Neural progenitor cell (in vitro differentiated cells): ENCODE measurements around the gene PTPN4.

Experiments used
- EZH2 ChIP-seq: fragments of 200-600 bp; sonication (generic); IDR thresholded peaks from 2 replicates; pipeline ENCODE4 v1.6.1; 2017; ENCODE audit warnings: antibody characterized with exemption, mild to moderate bottlenecking, moderate library complexity
- TF ChIP-seq, protein P1 (sequence below): fragments of 200-600 bp; sonication (generic); IDR thresholded peaks from 2 replicates; pipeline ENCODE4 v1.5.1; 2017; ENCODE audit warnings: antibody characterized with exemption, mild to moderate bottlenecking

DNA sequence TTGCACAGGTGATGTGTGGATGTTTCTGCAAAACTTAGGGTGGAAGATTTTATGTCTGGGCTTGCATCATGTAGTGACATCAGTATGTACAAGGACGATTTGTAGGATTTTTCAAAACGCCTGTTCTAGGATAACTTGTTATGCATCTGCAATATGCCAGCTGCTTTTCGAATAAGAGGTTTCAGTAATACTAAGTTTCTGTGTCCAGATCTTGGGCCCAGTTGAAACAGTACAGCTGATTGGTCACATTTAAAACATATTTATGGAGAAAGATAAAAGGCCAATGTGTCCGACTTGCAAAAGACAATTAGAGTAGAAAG, 1.2 kb downstream of the PTPN4 start:
- TF ChIP-seq, protein P1, sequence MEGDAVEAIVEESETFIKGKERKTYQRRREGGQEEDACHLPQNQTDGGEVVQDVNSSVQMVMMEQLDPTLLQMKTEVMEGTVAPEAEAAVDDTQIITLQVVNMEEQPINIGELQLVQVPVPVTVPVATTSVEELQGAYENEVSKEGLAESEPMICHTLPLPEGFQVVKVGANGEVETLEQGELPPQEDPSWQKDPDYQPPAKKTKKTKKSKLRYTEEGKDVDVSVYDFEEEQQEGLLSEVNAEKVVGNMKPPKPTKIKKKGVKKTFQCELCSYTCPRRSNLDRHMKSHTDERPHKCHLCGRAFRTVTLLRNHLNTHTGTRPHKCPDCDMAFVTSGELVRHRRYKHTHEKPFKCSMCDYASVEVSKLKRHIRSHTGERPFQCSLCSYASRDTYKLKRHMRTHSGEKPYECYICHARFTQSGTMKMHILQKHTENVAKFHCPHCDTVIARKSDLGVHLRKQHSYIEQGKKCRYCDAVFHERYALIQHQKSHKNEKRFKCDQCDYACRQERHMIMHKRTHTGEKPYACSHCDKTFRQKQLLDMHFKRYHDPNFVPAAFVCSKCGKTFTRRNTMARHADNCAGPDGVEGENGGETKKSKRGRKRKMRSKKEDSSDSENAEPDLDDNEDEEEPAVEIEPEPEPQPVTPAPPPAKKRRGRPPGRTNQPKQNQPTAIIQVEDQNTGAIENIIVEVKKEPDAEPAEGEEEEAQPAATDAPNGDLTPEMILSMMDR = no peak
- no peak for TF ChIP-seq EZH2
